ENCODE data around the gene POLR2I. TPM values are rescaled to one million over a fixed set of nuclear protein-coding genes. Genes with fewer than 3 reads are reported as not detected.
"Not testable (repeated sequence)": the region's sequence is repeated elsewhere in the genome, so short reads cannot be mapped to it uniquely, and the experiment has no call there.

Gene POLR2I
- total RNA-seq, 1 experiment from 2014 or later = 250 TPM

DNA sequence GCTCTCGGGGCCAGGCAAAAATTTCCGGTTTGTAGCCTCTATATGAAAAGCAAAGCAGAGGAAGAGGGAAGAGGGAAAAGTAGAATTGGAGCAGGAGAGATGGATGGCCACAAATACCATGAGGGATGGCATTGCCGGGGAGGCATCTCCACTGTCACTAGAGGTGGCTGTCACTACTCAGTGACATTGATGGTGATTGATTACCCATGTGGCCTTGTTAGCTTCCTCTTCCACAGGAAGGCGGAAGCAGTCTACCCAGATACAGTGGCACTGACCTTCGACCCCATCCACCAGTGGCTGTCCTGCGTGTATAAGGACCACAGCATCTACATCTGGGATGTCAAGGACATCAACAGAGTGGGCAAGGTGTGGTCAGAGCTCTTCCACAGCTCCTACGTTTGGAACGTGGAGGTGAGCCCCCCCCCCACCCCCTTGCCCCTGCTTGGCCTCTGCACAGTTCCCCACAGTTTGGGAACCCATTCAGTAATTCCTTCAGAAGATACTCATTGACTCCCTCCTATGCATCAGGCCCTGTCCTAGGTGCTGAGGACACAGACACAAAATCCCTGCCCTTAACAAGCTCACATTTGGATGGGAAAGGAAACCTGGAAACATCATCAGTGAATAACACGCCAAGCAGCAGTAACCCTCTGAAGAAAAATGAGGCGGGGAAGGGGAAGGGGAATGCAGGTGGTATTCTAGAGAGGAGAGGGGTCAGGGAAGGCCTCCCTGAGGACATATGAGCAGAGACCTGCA, 41.4 kb downstream of the POLR2I start:
- DNase-seq (no peak), ATAC-seq (no peak)
- no TSS peak for BruUV-seq (replicated peaks)
- no peaks in the 10 kb centered on the region for H3K27me3 ChIP-seq (ENCODE audit: low read length)
- no peaks in the 10 kb centered on the region for H3K79me2 ChIP-seq (ENCODE audit: low read length)
- peaks cover 12% of the 10 kb centered on the region for H3K36me3 ChIP-seq (ENCODE audit: low read depth, low read length)
- no peaks in the 10 kb centered on the region for H3F3A ChIP-seq (ENCODE audit: low read length, unreplicated experiment)
- CTCF ChIA-PET = no interaction called here
- TF ChIP-seq EZH2 (IDR thresholded peaks at IDR 0.05; ENCODE audit: low read length, unreplicated experiment) = no peak
- TF ChIP-seq, protein P1, sequence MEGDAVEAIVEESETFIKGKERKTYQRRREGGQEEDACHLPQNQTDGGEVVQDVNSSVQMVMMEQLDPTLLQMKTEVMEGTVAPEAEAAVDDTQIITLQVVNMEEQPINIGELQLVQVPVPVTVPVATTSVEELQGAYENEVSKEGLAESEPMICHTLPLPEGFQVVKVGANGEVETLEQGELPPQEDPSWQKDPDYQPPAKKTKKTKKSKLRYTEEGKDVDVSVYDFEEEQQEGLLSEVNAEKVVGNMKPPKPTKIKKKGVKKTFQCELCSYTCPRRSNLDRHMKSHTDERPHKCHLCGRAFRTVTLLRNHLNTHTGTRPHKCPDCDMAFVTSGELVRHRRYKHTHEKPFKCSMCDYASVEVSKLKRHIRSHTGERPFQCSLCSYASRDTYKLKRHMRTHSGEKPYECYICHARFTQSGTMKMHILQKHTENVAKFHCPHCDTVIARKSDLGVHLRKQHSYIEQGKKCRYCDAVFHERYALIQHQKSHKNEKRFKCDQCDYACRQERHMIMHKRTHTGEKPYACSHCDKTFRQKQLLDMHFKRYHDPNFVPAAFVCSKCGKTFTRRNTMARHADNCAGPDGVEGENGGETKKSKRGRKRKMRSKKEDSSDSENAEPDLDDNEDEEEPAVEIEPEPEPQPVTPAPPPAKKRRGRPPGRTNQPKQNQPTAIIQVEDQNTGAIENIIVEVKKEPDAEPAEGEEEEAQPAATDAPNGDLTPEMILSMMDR (conservative IDR thresholded peaks at IDR 0.05; ENCODE audit: low read depth, low read length) = no peak
- TF ChIP-seq EZH2phosphoT487 (IDR thresholded peaks at IDR 0.05; ENCODE audit: borderline replicate concordance, low read length) = no peak
- no peak overlapping the region for H3K4me3 ChIP-seq (ENCODE audit: low read length)
- H3K9me2 ChIP-seq (replicated peaks; ENCODE audit: low read length) = no peaks in the 10 kb centered on the region
- H3K9me3 ChIP-seq (ENCODE audit: low read length) = no peaks in the 10 kb centered on the region
- no peak overlapping the region for H3K9ac ChIP-seq (ENCODE audit: low read length)
- H4K20me1 ChIP-seq (ENCODE audit: low read length) = peaks cover 20% of the 10 kb centered on the region; the same call in 1 of the 2 replicates
- peaks cover 4% of the 10 kb centered on the region; the same call in 1 of the 2 replicates for H3K4me1 ChIP-seq (ENCODE audit: insufficient read depth, low read length)
- H3K4me2 ChIP-seq (ENCODE audit: low read length) = no peak overlapping the region
- intact Hi-C loops (cut with micrococcal nuclease) = no loop called here
- H3K27ac ChIP-seq (ENCODE audit: low read length) = no peak overlapping the region
- POLR2A ChIA-PET (ENCODE audit: unreplicated experiment) = interaction anchor here (0.6 kb wide), 1 partner anchor 223 kb away, joined by 4 read pairs; no protein-coding TSS in a partner anchor
- no peak overlapping the region for H2AFZ ChIP-seq (ENCODE audit: low read length)

DNA sequence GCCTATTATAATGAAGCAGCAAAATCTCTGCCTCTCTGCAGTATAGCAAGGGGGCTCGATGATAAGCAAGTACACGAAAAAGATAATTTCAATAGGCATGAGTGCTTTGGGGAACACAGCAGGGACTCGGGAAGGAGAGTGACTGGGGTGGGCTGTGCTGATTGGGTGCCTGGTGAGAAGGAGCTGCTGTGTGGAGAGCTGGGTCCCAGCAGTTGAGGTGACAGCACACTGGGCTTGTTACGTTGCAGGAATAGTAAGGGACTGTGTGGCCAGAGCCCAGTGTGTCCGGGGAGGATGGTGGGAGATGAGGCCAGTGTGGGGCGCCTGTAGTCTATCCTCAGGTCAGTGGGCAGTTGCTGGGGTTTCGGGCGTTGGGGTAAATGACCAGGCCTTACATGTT, 42.6 kb downstream of the POLR2I start:
- H3K79me2 ChIP-seq (ENCODE audit: low read length) = no peaks in the 10 kb centered on the region
- H3K27me3 ChIP-seq (ENCODE audit: low read length) = no peaks in the 10 kb centered on the region
- BruUV-seq (replicated peaks) = no TSS peak
- no peak overlapping the region for H3K27ac ChIP-seq (ENCODE audit: low read length)
- no peak overlapping the region for H2AFZ ChIP-seq (ENCODE audit: low read length)
- H3K4me3 ChIP-seq (ENCODE audit: low read length) = no peak overlapping the region
- H3K4me1 ChIP-seq (ENCODE audit: insufficient read depth, low read length) = peaks cover 4% of the 10 kb centered on the region; the same call in 1 of the 2 replicates
- ChIA-PET CTCF (no interaction called here), POLR2A (ENCODE audit: unreplicated experiment) (no interaction called here)
- H3K9me2 ChIP-seq (replicated peaks; ENCODE audit: low read length) = no peaks in the 10 kb centered on the region
- intact Hi-C loops (cut with micrococcal nuclease) = no loop called here
- H3F3A ChIP-seq (ENCODE audit: low read length, unreplicated experiment) = no peaks in the 10 kb centered on the region
- no peak overlapping the region for H3K9ac ChIP-seq (ENCODE audit: low read length)
- H3K4me2 ChIP-seq (ENCODE audit: low read length) = no peak overlapping the region
- TF ChIP-seq, protein P1 (conservative IDR thresholded peaks at IDR 0.05; ENCODE audit: low read depth, low read length) = no peak
- TF ChIP-seq EZH2phosphoT487 (IDR thresholded peaks at IDR 0.05; ENCODE audit: borderline replicate concordance, low read length) (no peak), EZH2 (IDR thresholded peaks at IDR 0.05; ENCODE audit: low read length, unreplicated experiment) (no peak)
- peaks cover 14% of the 10 kb centered on the region for H3K36me3 ChIP-seq (ENCODE audit: low read depth, low read length)
- ATAC-seq = no peak
- DNase-seq = no peak
- peaks cover 20% of the 10 kb centered on the region; the same call in 1 of the 2 replicates for H4K20me1 ChIP-seq (ENCODE audit: low read length)
- H3K9me3 ChIP-seq (ENCODE audit: low read length) = no peaks in the 10 kb centered on the region

DNA sequence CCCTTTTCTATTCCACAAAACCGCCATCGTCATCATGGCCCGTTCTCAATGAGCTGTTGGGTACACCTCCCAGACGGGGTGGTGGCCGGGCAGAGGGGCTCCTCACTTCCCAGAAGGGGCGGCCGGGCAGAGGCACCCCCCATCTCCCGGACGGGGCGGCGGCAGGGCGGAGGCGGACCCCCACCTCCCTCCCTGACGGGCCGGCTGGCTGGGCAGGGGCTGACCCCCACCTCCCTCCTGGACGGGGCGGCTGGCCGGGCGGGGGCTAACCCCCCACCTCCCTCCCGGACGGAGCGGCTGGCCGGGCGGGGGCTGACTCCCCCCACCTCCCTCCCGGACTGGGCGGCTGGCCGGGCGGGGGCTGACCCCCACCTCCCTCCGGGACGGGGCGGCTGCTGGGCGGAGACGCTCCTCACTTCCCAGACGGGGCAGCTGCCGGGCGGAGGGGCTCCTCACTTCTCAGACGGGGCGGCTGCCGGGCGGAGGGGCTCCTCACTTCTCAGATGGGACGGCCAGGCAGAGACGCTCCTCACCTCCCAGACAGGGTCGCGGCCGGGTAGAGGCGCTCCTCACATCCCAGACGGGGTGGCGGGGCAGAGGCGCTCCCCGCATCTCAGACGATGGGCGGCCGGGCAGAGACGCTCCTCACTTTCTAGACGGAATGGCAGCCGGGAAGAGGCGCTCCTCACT, 45.7 kb downstream of the POLR2I start:
- H2AFZ ChIP-seq (ENCODE audit: low read length); ATAC-seq; H3F3A ChIP-seq (ENCODE audit: low read length, unreplicated experiment); H3K9ac ChIP-seq (ENCODE audit: low read length); H3K27me3 ChIP-seq (ENCODE audit: low read length); H3K9me3 ChIP-seq (ENCODE audit: low read length); POLR2A ChIA-PET (ENCODE audit: unreplicated experiment); CTCF ChIA-PET; DNase-seq; H3K79me2 ChIP-seq (ENCODE audit: low read length); H3K4me3 ChIP-seq (ENCODE audit: low read length); intact Hi-C loops (cut with micrococcal nuclease); H3K9me2 ChIP-seq (replicated peaks; ENCODE audit: low read length); H3K27ac ChIP-seq (ENCODE audit: low read length); BruUV-seq (replicated peaks); H3K4me1 ChIP-seq (ENCODE audit: insufficient read depth, low read length); H3K4me2 ChIP-seq (ENCODE audit: low read length): not testable (repeated sequence)
- H4K20me1 ChIP-seq (ENCODE audit: low read length) = peaks cover 20% of the 10 kb centered on the region; the same call in 1 of the 2 replicates
- H3K36me3 ChIP-seq (ENCODE audit: low read depth, low read length) = peaks cover 26% of the 10 kb centered on the region

Measured in PC-3 (cell line).